GM12875 (cell line): ENCODE data around the gene IGFBP2.

Source experiments
- H3K4me3 ChIP-seq: one replicate; pipeline ENCODE4 v1.5.1; 2011; ENCODE audit warnings: low read depth, low read length, control low read depth
- CTCF ChIP-seq: IDR thresholded peaks from 2 replicates; pipeline ENCODE4 v1.5.1; 2011; ENCODE audit warnings: low read depth, mild to moderate bottlenecking, control low read depth, inconsistent platforms, low read length, moderate library complexity, borderline replicate concordance; ENCODE audit not compliant: insufficient read depth

IGFBP2 gene

GRCh38 chr2:216670266-216671080, 37.3 kb downstream of the IGFBP2 start:
- no peak for TF ChIP-seq CTCF
- H3K4me3 ChIP-seq = no peak overlapping the region

GRCh38 chr2:216671081-216671411, 37.8 kb downstream of the IGFBP2 start:
- TF ChIP-seq CTCF = no peak

GRCh38 chr2:216671791-216672343, 38.6 kb downstream of the IGFBP2 start:
- TF ChIP-seq CTCF = no peak
- H3K4me3 ChIP-seq = no peak overlapping the region

More at GRCh38 chr2:216671081-216671411, 37.8 kb downstream of the IGFBP2 start:
- H3K4me3 ChIP-seq = no peak overlapping the region

GRCh38 chr2:216672466-216672865, 39.2 kb downstream of the IGFBP2 start:
- no peak for TF ChIP-seq CTCF
- no peak overlapping the region for H3K4me3 ChIP-seq

GRCh38 chr2:216673021-216673420, 39.8 kb downstream of the IGFBP2 start:
- H3K4me3 ChIP-seq = no peak overlapping the region
- TF ChIP-seq CTCF = no peak

- no peak for TF ChIP-seq CTCF
These were observed 40.4 kb downstream of the IGFBP2 start for GRCh38 chr2:216673609-216674008.

GRCh38 chr2:216674376-216674775, 41.2 kb downstream of the IGFBP2 start:
- TF ChIP-seq CTCF = no peak
- H3K4me3 ChIP-seq = no peak overlapping the region

More at GRCh38 chr2:216673609-216674008, 40.4 kb downstream of the IGFBP2 start:
- H3K4me3 ChIP-seq = no peak overlapping the region
